Endothelial cell of umbilical vein (primary cell): ENCODE results near the gene DENND4A. TPM values are rescaled to one million over a fixed set of nuclear protein-coding genes. Genes with fewer than 3 reads are reported as not detected.

Experiments used
- BruUV-seq: library from RNA; stranded (reverse); fragments of 400-500 nt; replicated peaks from 2 replicates; lab custom pipeline; 2021; lab: Mats Ljungman, UMichigan
- CTCF ChIA-PET: fragments of 300-600, 350-600 bp; sonication (Branson Sonifier 250); formaldehyde crosslinking; loops from one replicate; lab custom pipeline; 2021; ENCODE audit warnings: antibody characterized with exemption, inconsistent platforms; lab: Charles Lee
- POLR2A ChIA-PET: fragments of 300-600, 350-600 bp; sonication (Branson Sonifier 250); formaldehyde crosslinking; loops from one replicate; lab custom pipeline; 2021; ENCODE audit warnings: antibody characterized with exemption, inconsistent platforms; lab: Charles Lee
- DNase-seq: peaks from one replicate; pipeline ENCODE4 v3.0.0-alpha.2; 2011; ENCODE audit warnings: low read depth, low spot score
- FAIRE-seq: peaks from 2 replicates; lab custom pipeline; 2011; peaks lifted over from hg19 to GRCh38; lab: Jason Lieb, UNC
- H2AFZ ChIP-seq: 2 replicates; pipeline ENCODE4 v1.6.0; 2012; ENCODE audit warnings: low read depth, low read length, control low read depth, inconsistent platforms
- H3K27ac ChIP-seq: 2 replicates; pipeline ENCODE4 v1.5.1; 2011; ENCODE audit warnings: low read depth, mild to moderate bottlenecking, control low read depth, low read length, moderate library complexity; ENCODE audit not compliant: insufficient read depth
- H3K27me3 ChIP-seq, 2 experiments: 2 replicates each; pipeline versions ENCODE4 v1.6.0 to v1.6.1; 2011; ENCODE audit warnings: low read length in 2 of 2, mixed read lengths in 1 of 2; ENCODE audit not compliant: control insufficient read depth in 2 of 2, insufficient read depth in 2 of 2
- H3K36me3 ChIP-seq, 2 experiments: 2 replicates in 1 of 2; 3 replicates in 1 of 2; pipeline ENCODE4 v1.5.1; 2011; ENCODE audit warnings: low read length in 2 of 2, mild to moderate bottlenecking in 1 of 2, moderate library complexity in 1 of 2; ENCODE audit not compliant: control insufficient read depth in 2 of 2, insufficient read depth in 2 of 2; ENCODE audit errors: extremely low read depth in 1 of 2
- H3K4me1 ChIP-seq: 3 replicates; pipeline ENCODE4 v1.5.1; 2011; ENCODE audit warnings: mild to moderate bottlenecking, low read length; ENCODE audit not compliant: control insufficient read depth, insufficient read depth; ENCODE audit errors: extremely low read depth
- H3K4me2 ChIP-seq: 2 replicates; pipeline ENCODE4 v1.6.1; 2011; ENCODE audit warnings: low read length, control low read depth, mixed read lengths; ENCODE audit not compliant: insufficient read depth
- H3K4me3 ChIP-seq, 3 experiments: fragments of 200-600 bp in 1 of 3; sonication (generic), shearing (Covaris generic) in 1 of 3; replicated peaks in 1 of 3; 2 replicates each; pipeline ENCODE4 v1.5.1; 2011 to 2016; ENCODE audit warnings: control low read depth in 3 of 3, low read length in 3 of 3, mild to moderate bottlenecking in 2 of 3, inconsistent platforms in 1 of 3, low read depth in 1 of 3, moderate library complexity in 1 of 3; ENCODE audit not compliant: insufficient read depth in 1 of 3
- H3K79me2 ChIP-seq: 2 replicates; pipeline ENCODE4 v1.6.0; 2012; ENCODE audit warnings: low read length, inconsistent platforms; ENCODE audit not compliant: control insufficient read depth, insufficient read depth
- H3K9ac ChIP-seq: replicated peaks from 2 replicates; pipeline ENCODE3; 2011; ENCODE audit warnings: low read length, control low read depth; ENCODE audit not compliant: insufficient read depth; ENCODE audit errors: extremely low read depth
- H3K9me1 ChIP-seq: replicated peaks from 3 replicates; pipeline ENCODE4 v1.6.0; 2011; ENCODE audit warnings: mild to moderate bottlenecking, low read length; ENCODE audit not compliant: control insufficient read depth, insufficient read depth; ENCODE audit errors: extremely low read depth
- H3K9me3 ChIP-seq: replicated peaks from 2 replicates; pipeline ENCODE4 v1.5.1; 2012; ENCODE audit warnings: low read length, inconsistent platforms; ENCODE audit not compliant: control insufficient read depth, insufficient read depth
- H4K20me1 ChIP-seq: replicated peaks from 2 replicates; pipeline ENCODE3; 2011; ENCODE audit warnings: mild to moderate bottlenecking, low read length; ENCODE audit not compliant: control insufficient read depth, insufficient read depth; ENCODE audit errors: extremely low read depth
- EZH2 ChIP-seq: IDR thresholded peaks from 2 replicates; pipeline ENCODE4 v1.6.1; 2012; ENCODE audit warnings: borderline replicate concordance, low read depth, mild to moderate bottlenecking, moderate library complexity, low read length, inconsistent platforms; ENCODE audit not compliant: severe bottlenecking
- FOS ChIP-seq: IDR thresholded peaks from 2 replicates; pipeline ENCODE4 v1.6.1; 2011; ENCODE audit warnings: mild to moderate bottlenecking, low read length, moderate library complexity, borderline replicate concordance; ENCODE audit not compliant: insufficient read depth
- GATA2 ChIP-seq: IDR thresholded peaks from 2 replicates; pipeline ENCODE4 v1.7.0; 2011; ENCODE audit warnings: low read depth, mild to moderate bottlenecking, moderate library complexity, mixed read lengths, low read length; ENCODE audit not compliant: insufficient read length, insufficient read depth
- JUN ChIP-seq: IDR thresholded peaks from 2 replicates; pipeline ENCODE4 v1.6.1; 2011; ENCODE audit warnings: borderline replicate concordance, low read depth; ENCODE audit not compliant: insufficient read length, insufficient read depth
- MYC ChIP-seq: IDR thresholded peaks from one replicate; pipeline ENCODE4 v1.6.1; 2011; ENCODE audit warnings: mild to moderate bottlenecking, low read depth, low read length
- POLR2A ChIP-seq: IDR thresholded peaks from 2 replicates; pipeline ENCODE4 v1.6.1; 2012; ENCODE audit warnings: low read depth, mild to moderate bottlenecking, control low read depth, low read length
- dilution Hi-C: fragments of 300-500 bp; cut with MboI; formaldehyde crosslinking; loops from one replicate; pipeline ENCODE4 v1.15.0; 2019; ENCODE audit warnings: low sequenced_read_pairs; ENCODE audit not compliant: extremely low pct_ligation_motif_present
- intact Hi-C: fragments of 100-400 bp; cut with micrococcal nuclease; formaldehyde crosslinking; loops from one replicate; pipeline ENCODE4 v1.10.0; 2022
- polyA plus RNA-seq, 4 experiments: library from polyadenylated mRNA; depleted of rRNA in 3 of 4; stranded (reverse) in 3 of 4; unstranded in 1 of 4; fragments of >200 nt; gene quantifications; 2 replicates each; pipeline versions ENCODE4 v1.2.1 to v1.2.3, GENCODE V29; 2011 to 2012; ENCODE audit warnings: missing spikeins in 1 of 4
- total RNA-seq: library from RNA; stranded (reverse); gene quantifications from 2 replicates; pipeline ENCODE4 v1.2.3, GENCODE V29; 2021
- TF ChIP-seq, protein P1 (sequence below): IDR thresholded peaks from 2 replicates; pipeline ENCODE4 v1.6.1; 2011; ENCODE audit not compliant: insufficient read depth, insufficient read length
- TF ChIP-seq, protein P2 (sequence below), 2 donors: IDR thresholded peaks; 1 replicate in 1 of 2; 2 replicates in 1 of 2; pipeline ENCODE4 v1.5.1; 2011; ENCODE audit warnings: low read length in 2 of 2, mild to moderate bottlenecking in 2 of 2, moderate library complexity in 2 of 2, control low read depth in 1 of 2, inconsistent platforms in 1 of 2, low read depth in 1 of 2; ENCODE audit not compliant: insufficient read depth in 1 of 2; ENCODE audit errors: extremely low read depth in 1 of 2

Gene DENND4A
- total and polyA plus RNA-seq, 2 donors (not counting 3 experiments of a cell fraction or from before 2014, with no cell fraction given), result 5.7 to 22.2 TPM

DNA sequence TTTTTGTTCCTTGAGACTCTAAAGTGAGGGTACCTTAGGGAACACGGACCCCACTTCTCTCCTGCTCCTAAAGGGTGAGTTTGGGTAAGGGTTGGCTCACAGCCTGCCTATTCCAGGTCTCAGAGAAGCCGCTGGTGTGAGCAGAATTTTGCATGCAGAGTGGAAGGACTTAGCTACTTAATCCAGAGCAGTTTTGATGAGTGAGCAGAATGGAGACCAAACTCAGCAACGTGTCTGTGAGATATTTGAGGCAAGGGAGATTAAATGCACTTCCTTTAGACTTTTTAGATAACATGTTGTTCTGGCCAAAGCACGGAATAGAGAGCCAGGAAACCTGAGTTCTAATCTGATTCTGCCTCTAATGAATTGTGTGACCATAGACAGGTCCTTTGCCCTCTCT lies 165.2 kb downstream of the DENND4A start:
- no peak for DNase-seq
- dilution Hi-C loops (no loop called here), intact Hi-C loops (no loop called here)
- Histone ChIP-seq H3K9me1 (no peaks in the 10 kb centered on the region), H3K9ac (no peak overlapping the region), H3K27ac (no peak overlapping the region), H4K20me1 (no peaks in the 10 kb centered on the region), H3K36me3 (no peaks in the 10 kb centered on the region), H3K4me2 (no peak overlapping the region), H3K9me3 (no peaks in the 10 kb centered on the region), H3K79me2 (no peaks in the 10 kb centered on the region), H3K27me3 (no peaks in the 10 kb centered on the region), H2AFZ (no peak overlapping the region), H3K4me1 (no peaks in the 10 kb centered on the region), H3K4me3 (no peak overlapping the region)
- ChIA-PET POLR2A (no interaction called here), CTCF (no interaction called here)
- no peak for FAIRE-seq
- BruUV-seq, result no TSS peak
- TF ChIP-seq FOS (no peak), JUN (no peak), POLR2A (no peak), GATA2 (no peak), MYC (no peak), EZH2 (no peak)
- TF ChIP-seq, protein P1, sequence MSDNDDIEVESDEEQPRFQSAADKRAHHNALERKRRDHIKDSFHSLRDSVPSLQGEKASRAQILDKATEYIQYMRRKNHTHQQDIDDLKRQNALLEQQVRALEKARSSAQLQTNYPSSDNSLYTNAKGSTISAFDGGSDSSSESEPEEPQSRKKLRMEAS, result no peak
- TF ChIP-seq, protein P2, sequence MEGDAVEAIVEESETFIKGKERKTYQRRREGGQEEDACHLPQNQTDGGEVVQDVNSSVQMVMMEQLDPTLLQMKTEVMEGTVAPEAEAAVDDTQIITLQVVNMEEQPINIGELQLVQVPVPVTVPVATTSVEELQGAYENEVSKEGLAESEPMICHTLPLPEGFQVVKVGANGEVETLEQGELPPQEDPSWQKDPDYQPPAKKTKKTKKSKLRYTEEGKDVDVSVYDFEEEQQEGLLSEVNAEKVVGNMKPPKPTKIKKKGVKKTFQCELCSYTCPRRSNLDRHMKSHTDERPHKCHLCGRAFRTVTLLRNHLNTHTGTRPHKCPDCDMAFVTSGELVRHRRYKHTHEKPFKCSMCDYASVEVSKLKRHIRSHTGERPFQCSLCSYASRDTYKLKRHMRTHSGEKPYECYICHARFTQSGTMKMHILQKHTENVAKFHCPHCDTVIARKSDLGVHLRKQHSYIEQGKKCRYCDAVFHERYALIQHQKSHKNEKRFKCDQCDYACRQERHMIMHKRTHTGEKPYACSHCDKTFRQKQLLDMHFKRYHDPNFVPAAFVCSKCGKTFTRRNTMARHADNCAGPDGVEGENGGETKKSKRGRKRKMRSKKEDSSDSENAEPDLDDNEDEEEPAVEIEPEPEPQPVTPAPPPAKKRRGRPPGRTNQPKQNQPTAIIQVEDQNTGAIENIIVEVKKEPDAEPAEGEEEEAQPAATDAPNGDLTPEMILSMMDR (IDR thresholded peaks at IDR 0.05; ENCODE audit: extremely low read depth in 1 of 2, insufficient read depth in 1 of 2, low read depth in 1 of 2, low read length in 2 of 2), result no peak
